OCI-LY1 (cell line): Measurements from ENCODE around the gene TPCN2.

Experiments
- CTCF ChIP-seq: fragments of 200-600 bp; sonication (generic), shearing (Covaris generic); IDR thresholded peaks from 2 replicates; pipeline ENCODE4 v1.5.1; 2017; ENCODE audit warnings: mild to moderate bottlenecking, antibody characterized with exemption, low read length, moderate library complexity, mixed read lengths
- EZH2 ChIP-seq: fragments of 200-600 bp; sonication (generic), shearing (Covaris generic); IDR thresholded peaks from 2 replicates; pipeline ENCODE4 v1.8.0; 2017; ENCODE audit warnings: borderline replicate concordance, mixed run types, mild to moderate bottlenecking, antibody characterized with exemption, low read length, moderate library complexity, mixed read lengths

- TF ChIP-seq CTCF (no peak), EZH2 (no peak)
Measured at GRCh38 chr11:69076129-69076791, 27.5 kb downstream of the TPCN2 start.
